ENCODE results near the gene SMAD2. TPM values are rescaled to one million over a fixed set of nuclear protein-coding genes. Genes with fewer than 3 reads are reported as not detected.

Gene SMAD2
- total RNA-seq, 3 donors from 2014 or later, result 115 to 158 (median 123) TPM

DNA sequence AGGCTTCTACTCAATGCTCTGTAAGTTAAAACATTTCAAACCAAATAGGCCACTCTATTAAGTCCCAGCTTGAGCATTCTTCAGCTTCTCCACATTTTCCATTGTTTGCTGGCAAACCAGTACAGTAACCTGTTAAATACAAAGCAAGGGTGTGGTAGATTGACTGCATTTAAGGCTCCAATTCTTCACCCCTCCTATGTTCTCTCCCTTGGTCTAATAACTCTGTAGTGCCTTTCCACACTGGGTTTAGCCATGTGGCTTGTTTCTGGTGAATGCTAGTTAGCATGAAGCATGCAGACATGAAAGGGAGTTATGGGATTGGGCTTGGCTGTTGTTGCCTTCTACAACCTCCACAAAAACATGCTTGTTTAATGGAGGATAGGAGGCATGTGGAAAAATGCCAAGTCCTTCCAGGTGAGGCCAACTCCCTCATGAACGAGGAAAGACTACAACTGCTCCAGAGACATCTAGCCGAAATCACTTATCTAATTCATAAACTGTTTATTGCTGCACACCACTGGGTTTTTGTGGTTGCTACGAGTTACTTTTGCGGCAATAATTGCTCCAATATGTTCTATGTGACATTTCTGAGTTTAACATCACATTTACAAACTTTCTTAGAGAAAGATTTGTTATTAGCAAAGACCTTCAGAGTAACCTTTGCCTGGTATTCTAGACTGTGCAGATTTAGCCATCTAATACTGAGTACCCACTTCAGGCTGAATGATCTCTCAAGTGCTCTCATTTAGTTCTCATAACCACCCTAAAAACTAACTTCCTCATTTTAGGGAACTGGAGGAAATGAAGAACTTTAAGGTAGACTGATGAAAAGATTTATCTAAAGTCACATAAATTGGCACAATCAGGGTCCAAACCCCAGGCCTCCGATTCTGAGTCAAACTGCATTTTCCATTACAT lies 104.0 kb downstream of the SMAD2 start:
- no peak overlapping the region for H3K4me3 ChIP-seq
- no peaks in the 10 kb centered on the region for H3K4me1 ChIP-seq (ENCODE audit: low read depth)
- no peak for TF ChIP-seq CTCF (IDR thresholded peaks at IDR 0.05)
- DNase-seq (peak in 1 of 3 donors; percentile 30), ATAC-seq (peak; percentile 75)
- intact Hi-C loops (cut with DNase I, micrococcal nuclease), result no loop called here
- H3K9me3 ChIP-seq, result no peaks in the 10 kb centered on the region
- H3K36me3 ChIP-seq (ENCODE audit: low read depth), result no peaks in the 10 kb centered on the region

DNA sequence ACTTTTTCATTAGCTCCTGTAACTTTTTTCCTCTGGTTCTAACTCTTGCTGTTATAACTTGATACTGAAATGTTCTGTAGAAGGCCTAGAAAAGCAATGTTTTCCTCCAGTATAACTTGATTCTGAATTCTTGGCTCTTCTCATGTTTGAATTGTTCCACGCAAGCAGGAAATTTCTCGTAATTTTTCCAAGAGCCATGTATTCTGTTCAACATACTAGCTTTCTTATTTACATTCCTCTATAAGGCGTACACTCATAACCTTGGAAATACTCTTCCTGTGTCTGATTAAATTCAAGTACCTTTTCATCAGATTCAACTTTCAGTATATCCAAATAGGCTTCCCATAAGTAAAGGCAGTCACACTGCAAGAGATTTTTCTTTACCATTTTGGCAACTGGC lies 109.1 kb downstream of the SMAD2 start:
- TF ChIP-seq CTCF (IDR thresholded peaks at IDR 0.05), result no peak
- Histone ChIP-seq H3K4me1 (ENCODE audit: low read depth) (no peaks in the 10 kb centered on the region), H3K36me3 (ENCODE audit: low read depth) (no peaks in the 10 kb centered on the region), H3K9me3 (no peaks in the 10 kb centered on the region), H3K4me3 (no peak overlapping the region)
- intact Hi-C loops (cut with DNase I, micrococcal nuclease), result no loop called here
- ATAC-seq (no peak), DNase-seq (no peak)

- intact Hi-C loops (cut with DNase I, micrococcal nuclease), result no loop called here
- Histone ChIP-seq H3K9me3 (no peaks in the 10 kb centered on the region), H3K36me3 (ENCODE audit: low read depth) (no peaks in the 10 kb centered on the region), H3K4me1 (ENCODE audit: low read depth) (no peaks in the 10 kb centered on the region), H3K4me3 (no peak overlapping the region)
- TF ChIP-seq CTCF (IDR thresholded peaks at IDR 0.05), result no peak
- no peak for ATAC-seq
- DNase-seq, result no peak
Observed at GRCh38 chr18:47817795-47818077, 112.7 kb downstream of the SMAD2 start.

- ATAC-seq, result no peak
- H3K4me3 ChIP-seq, result no peak overlapping the region
- DNase-seq, result no peak
- intact Hi-C loops (cut with DNase I, micrococcal nuclease), result no loop called here
- TF ChIP-seq CTCF (IDR thresholded peaks at IDR 0.05), result no peak
- no peaks in the 10 kb centered on the region for H3K36me3 ChIP-seq (ENCODE audit: low read depth)
- H3K4me1 ChIP-seq (ENCODE audit: low read depth), result no peaks in the 10 kb centered on the region
- H3K9me3 ChIP-seq, result no peaks in the 10 kb centered on the region
Observed at GRCh38 chr18:47817017-47817794, 113.3 kb downstream of the SMAD2 start.

- Histone ChIP-seq H3K4me3 (no peak overlapping the region), H3K4me1 (ENCODE audit: low read depth) (no peaks in the 10 kb centered on the region), H3K9me3 (no peaks in the 10 kb centered on the region), H3K36me3 (ENCODE audit: low read depth) (no peaks in the 10 kb centered on the region)
- TF ChIP-seq CTCF (IDR thresholded peaks at IDR 0.05), result no peak
- intact Hi-C loops (cut with DNase I, micrococcal nuclease), result no loop called here
- no peak for DNase-seq
- no peak for ATAC-seq
Observed at GRCh38 chr18:47815486-47816270, 114.8 kb downstream of the SMAD2 start.
